Right lobe of liver (tissue), 4 donors: ENCODE results near the gene ATL1.

Source experiments
- CTCF ChIP-seq, 4 donors: fragments of 200-600 bp in 3 of 4; fragments of 450-650 bp in 1 of 4; IDR thresholded peaks; one replicate each; pipeline versions ENCODE4 v1.5.1 to v1.8.0; 2016 to 2022; ENCODE audit warnings: antibody characterized with exemption in 4 of 4, mild to moderate bottlenecking in 2 of 4
- POLR2A ChIP-seq: fragments of 450-650 bp; IDR thresholded peaks from one replicate; pipeline ENCODE4 v1.6.1; 2017; ENCODE audit warnings: antibody characterized with exemption, mild to moderate bottlenecking
- donor health status: DM: no; HTN: no; CAD: no.
- donor health status: DM: no; HTN: no; CAD: no.
- donor health status: DM: no; HTN: yes; CAD: no.

GRCh38 chr14:50620341-50620740, 60.4 kb downstream of the ATL1 start:
- no peak for TF ChIP-seq CTCF (IDR thresholded peaks at IDR 0.05)
- no peak for TF ChIP-seq POLR2A
